Measurements from ENCODE around the gene BMPER.

DNA sequence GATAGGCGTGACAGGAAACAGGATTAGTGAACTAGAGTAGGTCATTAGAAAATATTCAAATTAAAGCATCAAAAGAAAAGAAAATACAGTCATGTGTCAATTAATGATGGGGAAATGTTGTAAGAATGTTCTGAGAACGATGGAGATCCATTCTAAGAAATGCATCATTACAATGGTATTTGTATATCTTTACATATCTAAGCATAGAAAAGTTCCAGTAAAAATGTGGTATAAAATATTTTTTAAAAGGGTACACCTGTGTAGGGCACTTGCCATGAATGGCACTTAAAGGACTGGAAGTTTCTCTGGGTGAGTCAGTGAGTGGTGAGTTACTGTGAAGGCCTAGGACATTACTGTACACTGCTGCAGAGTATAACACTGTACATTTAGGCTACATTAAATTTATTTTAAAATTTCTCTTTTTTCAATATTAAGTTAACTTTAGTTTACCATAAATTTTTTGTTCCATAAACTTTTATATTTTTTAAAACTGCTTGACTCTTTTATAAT, 282.5 kb downstream of the BMPER start:
- TF ChIP-seq CTCF (conservative IDR thresholded peaks at IDR 0.05; ENCODE audit: low read depth, low read length) (no peak), EZH2 (IDR thresholded peaks at IDR 0.05; ENCODE audit: borderline replicate concordance, low read depth, low read length, poor library complexity, severe bottlenecking) (no peak)
